ENCODE measurements around the gene CAMTA2. TPM values are rescaled to one million over a fixed set of nuclear protein-coding genes. Genes with fewer than 3 reads are reported as not detected.

CAMTA2 gene
- total RNA-seq, 1 donor from 2014 or later, result 72.1 TPM

DNA sequence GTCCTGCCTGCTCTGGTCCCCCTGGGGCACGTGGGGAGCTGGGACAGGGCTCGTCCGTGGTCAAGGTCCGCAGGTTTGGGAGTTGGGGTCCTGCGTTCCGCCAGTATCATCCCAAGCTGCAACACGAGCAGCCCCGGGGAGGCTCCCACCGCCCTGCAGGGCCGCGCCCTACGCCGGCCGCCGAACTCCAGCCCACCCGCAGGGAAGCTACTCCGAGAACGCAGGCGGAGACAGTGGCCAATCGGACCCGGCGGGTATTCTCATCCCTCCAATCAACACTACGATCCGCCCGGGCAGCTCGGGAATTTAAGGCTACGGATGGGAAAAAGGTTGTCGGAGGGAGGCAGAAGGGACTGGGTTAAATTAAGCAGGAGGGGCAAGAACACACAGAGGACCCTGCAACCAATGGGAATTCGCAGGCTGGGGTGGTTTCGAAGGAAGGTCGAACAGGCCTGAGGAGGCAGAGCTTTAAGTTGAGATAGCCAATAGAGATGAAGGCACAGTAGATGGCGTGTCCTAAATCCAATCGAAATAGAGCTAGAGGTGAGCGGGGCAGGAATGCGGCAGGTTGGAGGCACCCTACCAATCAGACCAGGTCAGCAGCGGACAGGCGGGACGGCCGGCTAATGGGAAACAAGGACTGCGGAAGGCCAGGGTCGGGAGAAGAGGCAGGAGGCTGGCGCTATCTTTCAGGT is 20.5 kb downstream of the CAMTA2 start:
- DNase-seq (ENCODE audit: low spot score in 2 of 2), result peak; percentile 99 to 100
- intact Hi-C loops (cut with DNase I), result loop anchor here (1.0 to 5.0 kb wide), 4 partner anchors 19 to 825 kb away; partner anchors contain the start of genes CYB5D2, INCA1, KIF1C and PFN1
- peak overlapping the region; percentile 94 for H3K27ac ChIP-seq
- peak overlapping the region; percentile 77 to 78 for H3K4me3 ChIP-seq
- H3K9me3 ChIP-seq, result no peaks in the 10 kb centered on the region
- TF ChIP-seq, protein P1, sequence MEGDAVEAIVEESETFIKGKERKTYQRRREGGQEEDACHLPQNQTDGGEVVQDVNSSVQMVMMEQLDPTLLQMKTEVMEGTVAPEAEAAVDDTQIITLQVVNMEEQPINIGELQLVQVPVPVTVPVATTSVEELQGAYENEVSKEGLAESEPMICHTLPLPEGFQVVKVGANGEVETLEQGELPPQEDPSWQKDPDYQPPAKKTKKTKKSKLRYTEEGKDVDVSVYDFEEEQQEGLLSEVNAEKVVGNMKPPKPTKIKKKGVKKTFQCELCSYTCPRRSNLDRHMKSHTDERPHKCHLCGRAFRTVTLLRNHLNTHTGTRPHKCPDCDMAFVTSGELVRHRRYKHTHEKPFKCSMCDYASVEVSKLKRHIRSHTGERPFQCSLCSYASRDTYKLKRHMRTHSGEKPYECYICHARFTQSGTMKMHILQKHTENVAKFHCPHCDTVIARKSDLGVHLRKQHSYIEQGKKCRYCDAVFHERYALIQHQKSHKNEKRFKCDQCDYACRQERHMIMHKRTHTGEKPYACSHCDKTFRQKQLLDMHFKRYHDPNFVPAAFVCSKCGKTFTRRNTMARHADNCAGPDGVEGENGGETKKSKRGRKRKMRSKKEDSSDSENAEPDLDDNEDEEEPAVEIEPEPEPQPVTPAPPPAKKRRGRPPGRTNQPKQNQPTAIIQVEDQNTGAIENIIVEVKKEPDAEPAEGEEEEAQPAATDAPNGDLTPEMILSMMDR (IDR thresholded peaks at IDR 0.05), result no peak
- peaks cover under 1 to 19% of the 10 kb centered on the region in 2 donors for H3K36me3 ChIP-seq
- no peaks in the 10 kb centered on the region for H3K27me3 ChIP-seq
- H3K4me1 ChIP-seq, result peaks cover 9 to 25% of the 10 kb centered on the region in 2 donors

DNA sequence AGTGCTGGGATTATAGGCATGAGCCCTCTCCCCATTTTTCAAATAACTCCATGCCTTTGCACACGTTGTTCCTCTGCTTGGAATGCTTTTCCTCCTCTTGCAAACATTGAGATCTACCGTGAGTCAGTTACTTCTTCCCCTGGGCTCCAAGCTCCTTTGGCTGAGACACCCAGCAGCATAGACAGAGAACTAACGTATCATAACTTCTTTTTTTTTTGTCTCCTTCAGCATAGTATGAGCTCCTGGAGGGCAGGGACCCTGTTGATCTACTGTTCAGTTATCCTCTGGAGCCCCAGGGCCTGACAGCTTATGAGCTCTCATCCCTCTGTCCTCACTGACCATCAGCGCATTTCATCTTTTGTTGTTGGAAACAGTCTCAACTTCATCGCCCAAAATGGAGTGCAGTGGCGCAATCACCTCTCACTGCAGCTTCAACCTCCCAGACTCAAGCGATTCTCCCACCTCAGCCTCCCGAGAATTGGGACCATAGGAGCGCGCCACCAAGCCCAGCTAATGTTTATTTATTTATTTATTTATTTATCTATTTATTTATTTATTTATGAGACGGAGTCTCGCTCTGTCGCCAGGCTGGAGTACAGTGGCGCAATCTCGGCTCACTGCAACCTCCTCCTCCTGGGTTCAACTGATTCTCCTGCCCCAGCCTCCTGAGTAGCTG is 22.0 kb downstream of the CAMTA2 start:
- Histone ChIP-seq H3K36me3 (peaks cover 7 to 19% of the 10 kb centered on the region in 2 donors), H3K27me3 (no peaks in the 10 kb centered on the region), H3K4me3 (peak overlapping the region in 1 of 2 donors; percentile 77), H3K4me1 (peaks cover 9 to 25% of the 10 kb centered on the region in 2 donors), H3K9me3 (no peaks in the 10 kb centered on the region), H3K27ac (no peak overlapping the region)
- TF ChIP-seq, protein P1 (IDR thresholded peaks at IDR 0.05), result no peak
- no peak for DNase-seq (ENCODE audit: low spot score in 2 of 2)
- intact Hi-C loops (cut with DNase I), result loop anchor here (5.0 kb wide), 1 partner anchor 823 kb away; the partner anchor contains the start of genes CYB5D2 and ZZEF1

DNA sequence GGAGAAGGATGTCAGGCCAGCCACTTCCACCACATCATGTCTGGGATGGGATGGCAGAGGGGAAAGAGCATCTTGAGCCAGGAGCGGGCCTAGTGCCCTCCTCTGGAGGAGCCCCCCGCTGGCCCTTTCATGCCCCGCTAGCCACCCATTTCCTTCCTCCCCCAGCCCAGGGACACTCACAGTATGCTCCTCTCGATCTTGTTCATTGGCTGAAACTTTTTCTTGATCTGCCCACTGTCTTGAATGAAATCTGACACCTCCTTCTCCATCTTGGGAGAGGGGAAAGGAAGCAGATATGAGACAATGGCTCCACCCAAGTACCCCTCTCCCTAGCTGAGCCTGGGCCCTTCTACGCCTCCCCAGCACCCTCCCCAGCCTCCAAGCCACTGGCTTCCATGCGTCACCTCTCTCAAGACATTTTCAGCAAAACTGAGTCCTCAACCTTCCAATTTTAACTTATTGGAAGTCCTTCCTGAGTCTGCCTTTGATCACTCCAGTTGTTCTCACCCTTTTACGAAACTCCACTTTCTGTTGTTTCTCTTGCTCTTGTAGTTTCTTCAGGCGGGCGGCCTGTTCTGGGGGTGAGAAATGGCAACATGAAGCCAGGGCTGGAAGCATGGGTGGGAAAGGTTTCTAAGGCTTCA is 27.1 kb downstream of the CAMTA2 start:
- Histone ChIP-seq H3K4me1 (no peaks in the 10 kb centered on the region), H3K36me3 (peaks cover 23 to 34% of the 10 kb centered on the region in 2 donors), H3K9me3 (no peaks in the 10 kb centered on the region), H3K27ac (no peak overlapping the region), H3K27me3 (no peaks in the 10 kb centered on the region), H3K4me3 (no peak overlapping the region)
- no peak for DNase-seq (ENCODE audit: low spot score in 2 of 2)
- intact Hi-C loops (cut with DNase I), result no loop called here
- TF ChIP-seq, protein P1 (IDR thresholded peaks at IDR 0.05), result no peak

DNA sequence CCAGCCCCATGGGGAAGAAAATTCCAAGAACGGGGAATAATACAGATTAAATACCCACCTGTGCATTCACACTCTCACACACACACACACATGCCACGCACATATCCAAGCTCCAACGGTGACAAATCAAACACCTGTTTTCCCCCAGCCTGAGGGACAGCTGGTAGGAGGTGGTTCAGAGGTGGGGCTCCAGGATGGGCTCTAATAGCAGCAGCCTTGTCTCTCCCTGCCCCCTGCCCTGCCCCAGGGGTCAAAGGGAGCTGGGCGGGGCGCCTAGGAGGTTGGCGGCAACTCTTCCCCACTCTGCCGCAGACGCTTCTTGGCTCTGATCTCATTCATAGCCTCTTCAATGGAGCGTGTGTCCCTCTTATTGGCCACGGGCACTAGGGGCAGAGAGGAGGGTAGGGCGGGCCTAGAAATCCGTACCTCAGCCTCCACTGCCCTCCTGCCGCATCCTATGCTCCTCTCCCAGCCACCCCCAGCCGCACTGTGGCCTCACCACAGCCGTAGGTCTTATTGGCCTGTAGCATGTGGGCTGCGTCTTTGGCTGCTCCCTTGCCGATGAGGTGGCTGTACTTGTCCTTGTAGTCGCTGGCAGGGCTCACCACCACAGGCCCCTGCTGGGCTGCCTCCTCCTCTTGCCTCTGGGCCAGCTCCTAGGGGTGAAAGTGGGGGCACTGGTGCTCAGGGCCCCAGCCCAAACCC is 28.1 kb downstream of the CAMTA2 start:
- DNase-seq (ENCODE audit: low spot score in 2 of 2), result no peak
- Histone ChIP-seq H3K36me3 (peaks cover 23 to 34% of the 10 kb centered on the region in 2 donors), H3K4me1 (no peaks in the 10 kb centered on the region), H3K27me3 (no peaks in the 10 kb centered on the region), H3K27ac (no peak overlapping the region), H3K4me3 (no peak overlapping the region), H3K9me3 (no peaks in the 10 kb centered on the region)
- TF ChIP-seq, protein P1 (IDR thresholded peaks at IDR 0.05), result no peak
- intact Hi-C loops (cut with DNase I), result no loop called here

DNA sequence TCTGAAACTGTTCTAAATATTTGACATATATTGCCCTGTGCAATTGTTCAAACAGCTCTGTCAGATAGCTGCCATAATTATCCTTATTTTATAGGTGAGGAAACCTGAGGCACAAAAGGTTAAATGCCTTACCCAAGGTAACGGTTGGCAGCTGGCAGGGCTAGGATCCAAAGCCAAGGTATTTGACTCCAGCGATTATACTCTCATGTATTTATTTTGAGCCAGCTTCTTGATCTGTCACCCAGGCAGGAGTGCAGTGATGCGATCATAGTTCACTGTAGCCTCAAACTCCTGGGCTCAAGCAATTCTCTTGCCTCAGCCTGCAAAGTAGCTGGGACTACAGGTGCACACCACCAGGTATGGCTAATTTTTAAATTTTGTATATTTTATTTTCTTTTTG is 29.4 kb downstream of the CAMTA2 start:
- H3K36me3 ChIP-seq, result peaks cover 23 to 34% of the 10 kb centered on the region in 2 donors
- intact Hi-C loops (cut with DNase I), result no loop called here
- no peak for DNase-seq (ENCODE audit: low spot score in 2 of 2)
- no peak overlapping the region for H3K27ac ChIP-seq
- H3K9me3 ChIP-seq, result no peaks in the 10 kb centered on the region
- H3K27me3 ChIP-seq, result no peaks in the 10 kb centered on the region
- peaks cover 0 to 8% of the 10 kb centered on the region in 2 donors for H3K4me1 ChIP-seq
- TF ChIP-seq, protein P1 (IDR thresholded peaks at IDR 0.05), result no peak
- no peak overlapping the region for H3K4me3 ChIP-seq
